BJ (cell line): Measurements from ENCODE around the gene IFNA8. TPM values are rescaled to one million over a fixed set of nuclear protein-coding genes. Genes with fewer than 3 reads are reported as not detected.

ENCODE experiments used
- CTCF ChIA-PET: fragments of 350-600 bp; formaldehyde crosslinking; extraction: SDS; loops from one replicate; lab custom pipeline; 2021; ENCODE audit warnings: antibody characterized with exemption, inconsistent platforms; lab: Yijun Ruan, JAX
- POLR2A ChIA-PET: fragments of 300-600 bp; sonication (Branson Sonifier 250); formaldehyde crosslinking; extraction: SDS; loops from one replicate; lab custom pipeline; 2021; ENCODE audit warnings: antibody characterized with exemption; lab: Charles Lee
- DNase-seq: peaks from one replicate; pipeline ENCODE4 v3.0.0-alpha.2; 2011; ENCODE audit warnings: low read depth
- H3K27me3 ChIP-seq: 2 replicates; pipeline ENCODE4 v1.6.0; 2011; ENCODE audit warnings: low read length; ENCODE audit not compliant: control insufficient read depth, insufficient read depth
- H3K36me3 ChIP-seq: 2 replicates; pipeline ENCODE4 v1.5.1; 2011; ENCODE audit warnings: low read length; ENCODE audit not compliant: control insufficient read depth, insufficient read depth
- H3K4me3 ChIP-seq: 2 replicates; pipeline ENCODE4 v1.5.1; 2011; ENCODE audit warnings: low read depth, mild to moderate bottlenecking, control low read depth, low read length
- polyA plus RNA-seq: library from polyadenylated mRNA; depleted of rRNA; stranded (reverse); fragments of >200 nt; gene quantifications from 2 replicates; pipeline ENCODE4 v1.2.3, GENCODE V29; 2011
- TF ChIP-seq, protein P1 (sequence below): IDR thresholded peaks from 2 replicates; pipeline ENCODE4 v1.5.1; 2011; ENCODE audit warnings: low read depth, mild to moderate bottlenecking, control low read depth, inconsistent platforms, low read length, moderate library complexity; ENCODE audit not compliant: insufficient read depth

Gene IFNA8
- polyA plus RNA-seq, 1 experiment = not detected

DNA sequence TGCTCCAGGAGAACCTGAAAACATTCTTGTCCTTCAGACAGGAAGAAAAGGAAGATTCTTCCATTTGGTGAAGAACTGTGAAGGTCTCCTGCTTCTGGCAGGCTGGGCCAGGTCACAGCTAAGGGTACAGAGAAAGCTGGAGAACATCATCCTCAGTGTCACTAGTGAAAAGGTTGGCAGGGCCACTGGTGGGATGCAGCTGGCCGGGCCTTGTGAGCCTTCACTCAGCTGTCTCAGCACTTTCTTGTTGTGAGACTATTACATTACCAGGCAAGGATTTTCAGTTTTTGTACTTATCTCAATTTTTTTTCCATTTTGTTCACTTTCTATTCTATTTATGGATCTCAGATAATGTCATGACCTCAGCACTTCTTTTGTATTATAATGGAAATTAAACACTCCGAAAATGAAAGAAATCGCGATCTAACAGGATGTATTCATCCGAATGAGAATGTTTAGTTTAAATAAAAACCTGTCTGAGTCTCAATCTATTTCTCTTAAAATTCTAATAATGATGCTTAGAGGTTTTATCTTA is 9.9 kb upstream of the IFNA8 start:
- H3K4me3 ChIP-seq = no peak overlapping the region
- H3K36me3 ChIP-seq = no peaks in the 10 kb centered on the region
- DNase-seq = no peak
- TF ChIP-seq, protein P1, sequence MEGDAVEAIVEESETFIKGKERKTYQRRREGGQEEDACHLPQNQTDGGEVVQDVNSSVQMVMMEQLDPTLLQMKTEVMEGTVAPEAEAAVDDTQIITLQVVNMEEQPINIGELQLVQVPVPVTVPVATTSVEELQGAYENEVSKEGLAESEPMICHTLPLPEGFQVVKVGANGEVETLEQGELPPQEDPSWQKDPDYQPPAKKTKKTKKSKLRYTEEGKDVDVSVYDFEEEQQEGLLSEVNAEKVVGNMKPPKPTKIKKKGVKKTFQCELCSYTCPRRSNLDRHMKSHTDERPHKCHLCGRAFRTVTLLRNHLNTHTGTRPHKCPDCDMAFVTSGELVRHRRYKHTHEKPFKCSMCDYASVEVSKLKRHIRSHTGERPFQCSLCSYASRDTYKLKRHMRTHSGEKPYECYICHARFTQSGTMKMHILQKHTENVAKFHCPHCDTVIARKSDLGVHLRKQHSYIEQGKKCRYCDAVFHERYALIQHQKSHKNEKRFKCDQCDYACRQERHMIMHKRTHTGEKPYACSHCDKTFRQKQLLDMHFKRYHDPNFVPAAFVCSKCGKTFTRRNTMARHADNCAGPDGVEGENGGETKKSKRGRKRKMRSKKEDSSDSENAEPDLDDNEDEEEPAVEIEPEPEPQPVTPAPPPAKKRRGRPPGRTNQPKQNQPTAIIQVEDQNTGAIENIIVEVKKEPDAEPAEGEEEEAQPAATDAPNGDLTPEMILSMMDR = no peak
- POLR2A ChIA-PET = no interaction called here
- peaks cover 17% of the 10 kb centered on the region for H3K27me3 ChIP-seq
- CTCF ChIA-PET = interaction anchor here (0.6 to 2.0 kb wide), 3 partner anchors 8 to 70 kb away, joined by 3 to 5 read pairs (median 4); no protein-coding TSS in a partner anchor

GRCh38 chr9:21399956-21400355 is 9.0 kb upstream of the IFNA8 start:
- DNase-seq = no peak
- CTCF ChIA-PET = interaction anchor here (0.9 to 1.7 kb wide), 4 partner anchors 9 to 164 kb away, joined by 3 to 4 read pairs (median 4); no protein-coding TSS in a partner anchor
- Histone ChIP-seq H3K36me3 (no peaks in the 10 kb centered on the region), H3K27me3 (peaks cover 18% of the 10 kb centered on the region), H3K4me3 (no peak overlapping the region)
- POLR2A ChIA-PET = no interaction called here
- TF ChIP-seq, protein P1 = no peak

DNA sequence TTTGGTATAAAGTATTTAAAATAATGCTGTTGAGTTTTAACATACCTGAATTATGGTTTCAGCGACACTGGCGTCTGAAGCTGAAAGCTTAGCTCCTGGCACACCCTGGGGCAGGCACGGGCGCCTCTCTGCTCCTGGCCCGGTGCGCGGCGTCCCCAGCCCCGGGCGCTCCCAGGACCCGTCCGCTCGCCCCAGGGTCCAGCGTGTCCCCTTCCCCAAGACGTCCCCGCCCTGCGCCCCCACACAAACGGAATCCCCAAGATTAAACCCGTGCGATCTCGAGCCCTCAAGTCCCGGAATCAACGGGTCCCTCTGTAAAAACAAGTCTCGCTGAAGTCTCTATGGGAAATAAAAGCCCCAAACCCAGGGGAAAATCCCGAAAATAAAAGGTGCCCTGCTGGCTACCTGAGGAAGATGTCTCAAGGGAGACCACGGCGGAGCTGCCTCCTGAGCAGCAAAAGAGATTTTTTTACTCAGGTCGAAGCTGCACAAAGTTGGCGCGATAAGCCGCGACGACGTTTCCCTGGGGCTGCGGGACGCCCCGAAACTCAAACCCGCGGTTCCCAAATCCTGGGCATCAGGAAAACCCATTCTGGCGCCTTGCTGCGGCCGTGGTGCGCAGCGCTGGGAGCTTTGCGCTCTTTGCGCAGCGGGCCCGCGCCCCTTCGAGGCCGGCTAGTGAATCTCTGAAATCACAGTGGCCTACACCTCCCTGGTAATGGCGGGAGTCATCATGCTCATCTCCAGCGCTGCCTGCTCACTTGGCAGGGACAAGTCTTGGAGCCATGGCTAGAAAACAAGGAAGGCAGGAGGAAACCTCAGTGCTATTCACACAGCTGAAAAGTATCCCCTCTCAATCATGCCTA is 6.3 kb upstream of the IFNA8 start:
- Histone ChIP-seq H3K4me3 (peak overlapping the region; percentile 16), H3K27me3 (peaks cover 17% of the 10 kb centered on the region), H3K36me3 (no peaks in the 10 kb centered on the region)
- ChIA-PET POLR2A (interaction anchor here (0.6 kb wide), 1 partner anchor 71 kb away, joined by 9 read pairs; no protein-coding TSS in a partner anchor), CTCF (interaction anchor here (1.1 to 1.5 kb wide), 3 partner anchors 9 to 11 kb away, joined by 3 to 5 read pairs (median 3); no protein-coding TSS in a partner anchor)
- no peak for DNase-seq
- TF ChIP-seq, protein P1 = no peak

GRCh38 chr9:21404146-21404545 is 4.8 kb upstream of the IFNA8 start:
- peaks cover 18% of the 10 kb centered on the region for H3K27me3 ChIP-seq
- ChIA-PET POLR2A (no interaction called here), CTCF (no interaction called here)
- H3K4me3 ChIP-seq = no peak overlapping the region
- TF ChIP-seq, protein P1 = no peak
- DNase-seq = no peak
- no peaks in the 10 kb centered on the region for H3K36me3 ChIP-seq

- DNase-seq = no peak
- TF ChIP-seq, protein P1 = no peak
- no peak overlapping the region for H3K4me3 ChIP-seq
- POLR2A ChIA-PET = no interaction called here
- H3K27me3 ChIP-seq = peaks cover 8% of the 10 kb centered on the region
- CTCF ChIA-PET = interaction anchor here (2.4 kb wide), 1 partner anchor 16 kb away, joined by 9 read pairs; no protein-coding TSS in a partner anchor
- no peaks in the 10 kb centered on the region for H3K36me3 ChIP-seq
Observed at GRCh38 chr9:21412107-21412506, 3.2 kb downstream of the IFNA8 start.
